Small intestine (tissue), 7 donors: ENCODE measurements around the gene ADCK2. TPM values are rescaled to one million over a fixed set of nuclear protein-coding genes. Genes with fewer than 3 reads are reported as not detected.

ENCODE experiments used
- DNase-seq, 2 donors: peaks; one replicate each; pipeline versions ENCODE4 v3.0.0 to v3.0.0-alpha.2; 2013
- FAIRE-seq: peaks from 2 replicates; lab custom pipeline; 2012; peaks lifted over from hg19 to GRCh38; lab: Jason Lieb, UNC
- H3K27ac ChIP-seq, 3 donors: one replicate each; pipeline ENCODE4 v1.5.1; 2013; ENCODE audit warnings: low read length in 2 of 3, mild to moderate bottlenecking in 2 of 3, control low read depth in 1 of 3, inconsistent platforms in 1 of 3, low read depth in 1 of 3, moderate library complexity in 1 of 3
- H3K27me3 ChIP-seq, 3 donors: one replicate each; pipeline ENCODE4 v1.6.1; 2013; ENCODE audit warnings: low read length in 3 of 3, inconsistent platforms in 1 of 3; ENCODE audit not compliant: control insufficient read depth in 3 of 3, insufficient read depth in 3 of 3
- H3K36me3 ChIP-seq, 3 donors: one replicate each; pipeline ENCODE4 v1.6.1; 2013; ENCODE audit warnings: low read length in 3 of 3, inconsistent platforms in 1 of 3, low read depth in 1 of 3, mild to moderate bottlenecking in 1 of 3, moderate library complexity in 1 of 3; ENCODE audit not compliant: control insufficient read depth in 3 of 3, insufficient read depth in 2 of 3
- H3K4me1 ChIP-seq, 3 donors: one replicate each; pipeline ENCODE4 v1.6.1; 2013; ENCODE audit warnings: low read length in 2 of 3, inconsistent platforms in 1 of 3, low read depth in 1 of 3, mild to moderate bottlenecking in 1 of 3, moderate library complexity in 1 of 3; ENCODE audit not compliant: control insufficient read depth in 3 of 3, insufficient read depth in 2 of 3
- H3K4me3 ChIP-seq, 3 donors: one replicate each; pipeline ENCODE4 v1.5.1; 2013; ENCODE audit warnings: low read length in 3 of 3, control low read depth in 1 of 3, inconsistent platforms in 1 of 3, low read depth in 1 of 3, mild to moderate bottlenecking in 1 of 3, moderate library complexity in 1 of 3
- H3K9me3 ChIP-seq, 2 donors: one replicate each; pipeline ENCODE4 v1.6.1; 2013; ENCODE audit warnings: low read depth in 1 of 2, low read length in 1 of 2; ENCODE audit not compliant: control insufficient read depth in 2 of 2, insufficient read depth in 1 of 2
- WGBS, 3 donors: extraction: QIAGEN DNeasy Blood & Tissue Kit; methylation state at CpG; one replicate each; pipeline ENCODE4 v1.1.7; 2013; 5-methylcytosine and 5-hydroxymethylcytosine counted together
- polyA plus RNA-seq, 4 donors: library from polyadenylated mRNA; stranded (reverse) in 3 of 4; unstranded in 1 of 4; fragments of 200-250 nt in 3 of 4; fragments of 120-200 nt in 1 of 4; gene quantifications; one replicate each; pipeline versions ENCODE4 v1.2.1 to v1.2.3, GENCODE V29; 2013
- donor health status: healthy with polysubstance abuse.
- donor health status: control.
- donor health status: control.
- donor health status: Bipolar disorder and iron deficiency.
- donor health status: healthy.

Gene ADCK2
- polyA plus RNA-seq, 4 donors, result 7.6 to 20.1 (median 12.2) TPM

DNA sequence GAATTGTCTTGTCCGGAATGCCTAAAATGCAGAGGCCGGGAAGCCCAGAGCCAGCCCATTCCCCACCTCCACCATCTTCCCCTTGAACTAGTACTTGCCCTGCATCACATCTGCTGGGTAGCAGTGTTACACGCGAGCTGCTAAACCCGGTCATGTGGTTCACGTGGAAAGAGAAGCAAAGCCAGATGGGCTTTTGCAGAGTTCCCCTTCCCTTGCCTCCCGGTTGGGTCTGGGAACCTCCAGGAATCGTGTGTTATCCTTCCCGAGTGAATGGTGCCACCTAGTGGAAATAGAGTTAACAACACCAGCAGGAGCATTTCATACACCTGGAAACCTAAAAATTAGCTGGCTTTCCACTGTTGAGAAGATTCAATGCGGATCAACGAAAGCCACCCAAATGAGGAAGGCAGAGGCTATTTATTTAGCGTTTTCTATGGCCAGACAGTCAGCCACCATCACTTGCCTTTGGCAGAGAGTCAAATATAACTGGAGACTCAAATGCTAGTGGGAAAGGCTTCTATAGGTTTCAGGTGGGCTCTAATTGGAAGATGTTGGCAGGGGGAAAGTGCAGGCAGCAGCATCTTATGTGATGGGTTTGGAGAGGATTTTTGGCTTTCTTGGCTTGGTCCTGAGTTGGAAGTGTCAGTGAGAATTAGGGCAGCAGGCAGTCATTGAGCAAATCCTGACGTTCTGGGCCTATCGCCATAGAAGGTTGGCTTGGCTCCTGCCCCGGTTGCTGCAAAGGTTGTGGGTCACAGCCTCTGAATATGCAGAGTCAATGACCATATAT, 19.2 kb upstream of the ADCK2 start:
- Histone ChIP-seq H3K4me1 (peaks cover 0 to 6% (median 0%) of the 10 kb centered on the region in 3 donors), H3K9me3 (no peaks in the 10 kb centered on the region), H3K4me3 (no peak overlapping the region), H3K27me3 (no peaks in the 10 kb centered on the region), H3K27ac (no peak overlapping the region), H3K36me3 (no peaks in the 10 kb centered on the region)
- WGBS, 3 donors, result 25 to 28% (median 26%) methylated on average over 15 of the region's 15 CpGs
- FAIRE-seq, result no peak
- peak; percentile 81 to 82 for DNase-seq

DNA sequence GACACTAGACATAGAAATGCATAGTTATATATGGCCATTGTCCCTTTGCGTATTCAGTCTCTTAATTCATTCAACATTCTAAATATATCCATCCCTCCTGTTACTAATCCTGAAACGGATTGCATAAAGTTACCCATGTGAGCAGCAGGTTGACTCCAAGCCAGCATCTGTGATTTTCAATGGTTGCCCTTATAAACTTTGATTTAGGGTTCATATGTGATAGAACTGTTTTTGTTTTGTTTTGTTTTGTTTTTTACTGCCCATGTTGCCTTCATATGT, 18.7 kb upstream of the ADCK2 start:
- Histone ChIP-seq H3K4me3 (no peak overlapping the region), H3K27ac (no peak overlapping the region), H3K4me1 (peaks cover 0 to 6% (median 0%) of the 10 kb centered on the region in 3 donors), H3K36me3 (no peaks in the 10 kb centered on the region), H3K9me3 (no peaks in the 10 kb centered on the region), H3K27me3 (no peaks in the 10 kb centered on the region)
- DNase-seq (no peak), FAIRE-seq (no peak)
- 80 to 96% (median 92%) methylated on average over 2 of the region's 2 CpGs for WGBS, 3 donors

DNA sequence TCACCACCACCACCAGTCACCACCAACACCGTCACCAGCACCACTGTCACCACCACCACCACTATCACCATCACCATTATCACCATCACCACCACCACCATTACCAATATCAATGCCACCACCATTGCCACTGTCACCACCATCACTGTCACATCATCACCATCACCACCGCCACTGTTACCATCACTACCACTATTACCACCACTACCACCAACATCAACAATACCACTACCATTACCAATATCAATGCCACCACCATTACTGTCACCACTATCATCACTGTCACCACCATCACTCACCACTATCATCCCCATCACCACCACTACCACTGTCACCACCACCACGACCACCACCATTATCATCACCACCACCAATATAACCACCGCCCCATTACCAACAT, 18.1 kb upstream of the ADCK2 start:
- Histone ChIP-seq H3K4me3 (no peak overlapping the region), H3K9me3 (no peaks in the 10 kb centered on the region), H3K36me3 (no peaks in the 10 kb centered on the region), H3K4me1 (peaks cover 0 to 6% (median 0%) of the 10 kb centered on the region in 3 donors), H3K27ac (no peak overlapping the region), H3K27me3 (no peaks in the 10 kb centered on the region)
- DNase-seq (no peak), FAIRE-seq (no peak)
- WGBS, 3 donors, result 94 to 100% (median 95%) methylated on average over 4 of the region's 4 CpGs

DNA sequence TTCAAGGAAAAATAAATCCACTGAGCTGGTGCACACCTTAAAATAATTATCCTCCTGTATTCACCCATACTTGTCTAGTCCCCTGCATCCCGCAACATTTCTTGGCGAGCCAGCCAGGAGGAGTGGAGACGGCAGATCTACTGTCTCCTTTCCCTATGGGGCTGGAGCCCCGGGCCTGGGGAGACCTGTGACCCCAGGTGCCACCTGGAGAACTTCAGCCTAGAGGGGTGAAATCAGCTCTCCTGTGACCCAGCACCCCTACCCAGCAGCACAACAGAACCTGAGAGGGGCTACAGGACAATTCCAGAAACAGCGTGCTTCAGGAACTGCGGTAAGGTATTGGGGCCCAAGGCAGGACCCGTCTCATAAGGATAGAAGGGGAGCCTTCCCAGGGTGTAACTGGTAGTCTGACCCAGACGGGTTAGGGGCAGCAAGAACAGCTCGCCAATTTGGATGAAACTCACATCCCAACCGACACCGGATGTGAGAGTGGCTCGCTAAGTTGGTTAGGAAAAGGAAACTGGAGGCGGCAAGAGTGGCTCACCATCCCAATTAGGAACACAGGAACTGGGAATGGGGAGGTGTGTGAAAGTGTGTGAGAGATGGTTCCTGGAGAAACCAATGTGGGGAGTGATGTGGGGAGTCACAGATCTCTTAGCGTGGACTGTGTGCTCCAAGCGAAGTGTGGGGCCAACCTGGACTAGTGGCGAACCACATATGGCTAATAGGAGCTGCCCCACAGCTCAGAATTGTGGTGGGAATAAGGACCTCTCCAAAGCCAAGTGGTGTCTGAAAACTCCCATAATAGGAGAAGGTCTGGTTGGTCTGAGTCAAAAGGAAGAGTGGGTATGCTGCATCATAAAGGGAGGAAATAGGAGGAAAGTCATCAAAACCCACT, 17.0 kb upstream of the ADCK2 start:
- WGBS, 3 donors, result 89 to 92% (median 90%) methylated on average over 16 of the region's 16 CpGs
- no peak for FAIRE-seq
- Histone ChIP-seq H3K27ac (no peak overlapping the region), H3K4me1 (peaks cover 0 to 6% (median 0%) of the 10 kb centered on the region in 3 donors), H3K9me3 (no peaks in the 10 kb centered on the region), H3K27me3 (no peaks in the 10 kb centered on the region), H3K4me3 (no peak overlapping the region), H3K36me3 (no peaks in the 10 kb centered on the region)
- DNase-seq, result no peak

DNA sequence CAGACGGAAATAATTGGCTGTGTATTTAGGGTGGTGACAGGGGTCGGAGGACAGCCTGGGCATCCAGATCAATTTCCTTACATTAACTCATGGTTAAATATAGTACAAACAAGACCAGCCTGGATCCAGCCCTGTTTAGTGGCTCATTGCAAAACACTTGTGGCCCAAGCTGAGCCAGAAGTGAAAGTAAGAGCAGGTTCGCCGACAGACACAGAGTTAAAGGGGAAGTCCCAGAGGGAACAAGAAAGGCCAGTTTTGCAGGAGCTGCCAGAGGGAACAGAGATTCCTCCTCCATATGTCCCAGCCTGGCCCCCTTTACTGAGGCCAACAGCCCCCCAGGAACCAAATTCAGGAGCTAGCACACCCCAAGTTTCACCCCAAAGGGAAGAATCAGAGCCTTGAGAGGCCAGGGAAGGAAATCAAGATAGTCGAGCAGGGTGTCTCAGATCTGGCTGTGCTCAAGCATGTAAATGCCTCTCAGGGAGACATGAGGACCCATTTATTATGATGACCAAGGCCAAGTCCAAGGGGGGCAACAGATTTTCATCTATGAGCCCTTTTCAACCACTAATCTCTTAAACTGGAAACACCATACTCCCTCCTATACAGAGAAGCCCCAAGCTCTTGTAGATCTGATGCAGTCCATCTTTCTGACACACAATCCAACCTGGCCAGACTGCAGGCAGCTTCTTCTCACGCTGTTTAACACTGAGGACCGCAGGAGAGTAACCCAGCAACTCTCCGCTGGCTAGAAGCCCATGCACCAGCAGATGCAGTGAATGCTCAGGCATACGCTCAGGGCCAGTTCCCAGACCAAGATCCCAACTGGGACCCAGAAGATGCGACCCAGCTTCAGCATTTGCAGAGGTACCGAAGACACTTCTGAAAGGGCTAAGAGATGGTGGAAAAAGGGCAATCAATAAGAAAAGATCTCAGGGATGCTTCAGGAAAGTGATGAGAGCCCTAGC, 15.9 kb upstream of the ADCK2 start:
- H3K36me3 ChIP-seq, result no peaks in the 10 kb centered on the region
- peak overlapping the region in 1 of 3 donors; percentile 0 for H3K4me3 ChIP-seq
- WGBS, 3 donors, result 36 to 42% (median 40%) methylated on average over 11 of the region's 11 CpGs
- H3K4me1 ChIP-seq, result peaks cover 0 to 6% (median 0%) of the 10 kb centered on the region in 3 donors
- peak overlapping the region in 1 of 3 donors; percentile 37 for H3K27ac ChIP-seq
- H3K27me3 ChIP-seq, result peaks cover 0 to 3% (median 0%) of the 10 kb centered on the region in 3 donors
- DNase-seq (peak; percentile 86 to 88), FAIRE-seq (no peak)
- no peaks in the 10 kb centered on the region for H3K9me3 ChIP-seq

DNA sequence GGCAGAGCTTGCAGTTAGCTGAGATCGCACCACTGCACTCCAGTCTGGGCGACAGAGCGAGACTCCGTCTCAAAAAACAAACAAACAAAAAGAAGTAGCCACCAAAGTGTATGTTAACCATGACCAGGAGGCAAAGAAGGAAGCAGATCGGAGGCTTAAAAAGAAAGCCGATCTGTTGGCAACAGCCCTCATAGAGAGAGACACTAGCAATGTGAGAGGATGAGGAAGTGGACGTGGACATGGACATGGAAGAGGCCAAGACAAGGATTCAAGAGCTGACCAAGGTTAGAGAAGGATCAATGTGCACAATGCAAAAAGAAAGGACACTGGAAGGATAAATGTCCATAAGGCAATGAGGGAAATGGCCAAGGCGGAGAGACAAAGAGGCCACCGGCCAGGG, 14.9 kb upstream of the ADCK2 start:
- no peaks in the 10 kb centered on the region for H3K36me3 ChIP-seq
- H3K4me1 ChIP-seq, result peaks cover 0 to 6% (median 0%) of the 10 kb centered on the region in 3 donors
- no peaks in the 10 kb centered on the region for H3K9me3 ChIP-seq
- peaks cover 0 to 3% (median 0%) of the 10 kb centered on the region in 3 donors for H3K27me3 ChIP-seq
- H3K4me3 ChIP-seq, result no peak overlapping the region
- no peak overlapping the region for H3K27ac ChIP-seq
- 86 to 92% (median 90%) methylated on average over 9 of the region's 9 CpGs for WGBS, 3 donors
- FAIRE-seq, result no peak
- no peak for DNase-seq

DNA sequence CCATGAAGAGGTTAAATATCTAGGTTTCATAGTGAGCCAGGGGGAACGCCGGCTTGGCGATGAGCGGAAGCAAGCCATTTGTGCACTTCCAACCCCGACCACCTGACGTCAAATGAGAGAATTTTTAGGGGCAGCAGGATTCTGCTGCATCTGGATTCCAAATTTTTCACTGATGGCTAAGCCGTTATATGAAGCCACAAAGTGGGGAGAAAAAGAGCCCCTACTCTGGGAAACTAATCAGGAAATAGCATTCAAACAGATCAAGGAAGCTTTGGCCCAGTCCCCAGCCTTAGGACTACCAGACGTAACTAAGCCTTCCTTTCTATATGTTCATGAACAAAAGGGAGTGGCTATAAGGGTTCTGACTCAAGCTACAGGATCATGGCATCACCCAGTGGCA, 12.9 kb upstream of the ADCK2 start:
- H3K9me3 ChIP-seq, result no peaks in the 10 kb centered on the region
- no peak for FAIRE-seq
- H3K27me3 ChIP-seq, result peaks cover 0 to 3% (median 0%) of the 10 kb centered on the region in 3 donors
- DNase-seq, result no peak
- no peak overlapping the region for H3K27ac ChIP-seq
- H3K4me1 ChIP-seq, result peaks cover 0 to 6% (median 0%) of the 10 kb centered on the region in 3 donors
- H3K36me3 ChIP-seq, result no peaks in the 10 kb centered on the region
- 63 to 80% (median 68%) methylated on average over 8 of the region's 8 CpGs for WGBS, 3 donors
- H3K4me3 ChIP-seq, result no peak overlapping the region
